RWPE2 (cell line): ENCODE measurements around the gene UBR4.

Source experiments
- ATAC-seq: fragments of 200-7000 bp; cut with Tn5 transposase; 3 replicates; pipeline ENCODE4 v1.9.1; 2021; ENCODE audit warnings: low read depth
- DNase-seq: peaks from one replicate; pipeline ENCODE4 v3.0.0-alpha.2; 2020; ENCODE audit warnings: low spot score
- H3K27ac ChIP-seq: fragments of 450-650 bp; 2 replicates; pipeline ENCODE4 v1.5.1; 2017; ENCODE audit warnings: mild to moderate bottlenecking; ENCODE audit not compliant: poor library complexity, severe bottlenecking
- H3K27me3 ChIP-seq: fragments of 250-450 bp; sonication (Bioruptor Pico); 2 replicates; pipeline ENCODE4 v1.5.1; 2021; ENCODE audit warnings: mild to moderate bottlenecking, moderate library complexity; ENCODE audit not compliant: insufficient read depth, poor library complexity, severe bottlenecking
- H3K36me3 ChIP-seq: fragments of 250-450 bp; sonication (Bioruptor Pico); 2 replicates; pipeline ENCODE4 v1.5.1; 2020; ENCODE audit warnings: low read depth, mild to moderate bottlenecking, moderate library complexity
- H3K4me1 ChIP-seq: fragments of 250-450 bp; sonication (Bioruptor Pico); 2 replicates; pipeline ENCODE4 v1.5.1; 2021; ENCODE audit warnings: mild to moderate bottlenecking, moderate library complexity; ENCODE audit not compliant: insufficient read depth, poor library complexity, severe bottlenecking
- H3K4me3 ChIP-seq: fragments of 250-450 bp; sonication (Bioruptor Pico); 2 replicates; pipeline ENCODE4 v1.5.1; 2021; ENCODE audit warnings: mild to moderate bottlenecking, moderate library complexity; ENCODE audit not compliant: severe bottlenecking
- H3K9me3 ChIP-seq: fragments of 250-450 bp; sonication (Bioruptor Pico); 2 replicates; pipeline ENCODE4 v1.5.1; 2021; ENCODE audit warnings: mild to moderate bottlenecking, moderate library complexity; ENCODE audit not compliant: severe bottlenecking
- CTCF ChIP-seq: fragments of 450-650 bp; IDR thresholded peaks from one replicate; pipeline ENCODE4 v1.5.1; 2017; ENCODE audit warnings: mild to moderate bottlenecking, moderate library complexity; ENCODE audit not compliant: poor library complexity, severe bottlenecking

Gene UBR4

GRCh38 chr1:19096036-19096833 lies 113.8 kb downstream of the UBR4 start:
- no peaks in the 10 kb centered on the region for H3K9me3 ChIP-seq
- H3K4me1 ChIP-seq: no peaks in the 10 kb centered on the region
- DNase-seq: no peak
- peaks cover 100% of the 10 kb centered on the region for H3K36me3 ChIP-seq
- H3K27me3 ChIP-seq: no peaks in the 10 kb centered on the region
- no peak overlapping the region for H3K27ac ChIP-seq
- ATAC-seq: peak; percentile 76
- no peak overlapping the region for H3K4me3 ChIP-seq
- TF ChIP-seq CTCF: peak; percentile 58

DNA sequence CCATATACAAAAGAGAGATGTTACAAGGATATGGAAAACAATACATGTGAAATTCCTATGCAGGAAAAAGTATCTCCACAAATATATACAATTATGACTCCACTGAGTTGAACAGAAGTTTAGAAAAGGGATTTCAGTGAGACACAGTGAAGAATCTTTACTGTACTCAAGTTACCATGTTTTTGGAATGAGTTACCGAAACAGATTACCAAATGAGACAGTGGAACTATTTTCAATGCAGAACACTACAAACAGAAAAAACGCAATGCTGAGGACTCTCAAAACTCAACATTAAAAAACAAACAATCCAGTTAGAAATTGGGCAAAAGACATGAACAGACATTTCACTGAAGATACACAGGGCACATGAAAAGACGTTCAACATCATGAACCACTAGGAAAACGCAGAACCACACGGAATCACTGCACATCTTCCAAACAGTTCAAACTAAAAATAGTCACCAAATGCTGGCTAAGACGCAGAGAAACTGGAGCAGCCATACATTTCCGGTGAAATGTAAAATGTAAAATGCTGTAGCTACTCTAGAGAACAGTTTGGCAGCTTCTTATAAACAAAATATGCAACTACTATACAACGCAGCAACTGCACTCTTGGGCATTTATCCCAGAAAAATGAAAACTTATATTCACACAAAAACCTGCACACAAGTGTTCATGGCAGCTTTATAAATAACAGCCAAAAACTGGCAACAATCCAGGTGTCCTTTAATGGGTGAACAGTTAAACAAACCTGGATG lies 118.7 kb downstream of the UBR4 start:
- DNase-seq (no peak), ATAC-seq (no peak)
- no peaks in the 10 kb centered on the region for H3K9me3 ChIP-seq
- no peaks in the 10 kb centered on the region for H3K27me3 ChIP-seq
- H3K36me3 ChIP-seq: peaks cover 97% of the 10 kb centered on the region
- H3K27ac ChIP-seq: no peak overlapping the region
- H3K4me1 ChIP-seq: no peaks in the 10 kb centered on the region
- H3K4me3 ChIP-seq: no peak overlapping the region
- TF ChIP-seq CTCF: no peak

DNA sequence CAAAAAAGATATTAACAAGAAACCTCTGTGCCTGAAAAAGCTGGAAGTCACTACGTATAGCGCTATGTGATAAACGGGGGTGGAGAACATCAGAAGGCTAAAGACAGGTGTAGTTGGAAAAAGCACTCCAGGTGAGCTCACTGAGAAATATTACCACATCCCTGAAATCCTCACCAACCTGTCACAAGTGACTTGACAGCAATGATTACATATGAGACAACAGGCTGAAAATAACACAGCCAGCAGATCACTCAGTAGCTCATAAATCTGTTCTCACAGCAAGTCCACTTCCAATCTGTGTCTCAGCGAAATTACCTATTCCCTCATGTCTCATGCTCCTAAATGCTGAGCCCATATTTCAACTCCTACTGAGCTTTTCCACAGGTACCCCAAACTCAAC lies 120.5 kb downstream of the UBR4 start:
- Histone ChIP-seq H3K27me3 (no peaks in the 10 kb centered on the region), H3K4me3 (no peak overlapping the region), H3K4me1 (no peaks in the 10 kb centered on the region), H3K9me3 (no peaks in the 10 kb centered on the region), H3K27ac (no peak overlapping the region), H3K36me3 (peaks cover 93% of the 10 kb centered on the region)
- no peak for DNase-seq
- no peak for ATAC-seq
- no peak for TF ChIP-seq CTCF

DNA sequence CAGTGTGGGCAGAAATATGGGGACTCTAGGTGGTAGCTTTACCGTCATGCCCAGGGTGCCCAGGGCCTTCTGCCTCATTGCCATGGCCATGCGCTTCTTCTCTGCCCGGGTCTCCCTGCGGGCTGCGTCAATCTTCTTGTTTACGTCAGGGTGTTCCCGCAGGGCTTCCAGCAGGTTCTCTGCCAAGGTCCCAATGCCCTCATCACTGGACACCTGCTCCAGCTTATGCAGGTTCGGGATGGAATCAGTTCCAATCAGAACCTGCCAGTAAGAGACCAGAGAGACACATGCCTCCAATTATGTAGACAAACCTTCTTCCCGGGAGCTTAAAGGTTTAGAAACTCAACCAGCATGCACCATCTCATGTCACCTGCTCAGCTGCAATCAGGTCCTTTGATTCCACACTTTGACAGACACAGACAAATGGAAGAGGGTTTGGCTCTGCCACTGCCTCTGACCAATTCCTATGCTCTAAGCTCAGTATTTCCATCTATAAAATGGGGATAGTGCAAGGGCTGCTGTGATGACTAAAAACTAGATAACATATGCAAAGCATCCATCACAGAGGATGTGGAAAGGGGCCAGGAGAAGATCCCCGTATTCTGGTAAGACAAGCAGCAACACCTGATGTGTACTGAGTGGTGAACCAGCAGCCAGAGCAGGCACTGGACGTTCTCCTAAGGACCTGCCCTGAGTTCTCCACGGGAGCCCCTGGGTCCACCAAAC lies 121.2 kb downstream of the UBR4 start:
- no peaks in the 10 kb centered on the region for H3K4me1 ChIP-seq
- H3K9me3 ChIP-seq: no peaks in the 10 kb centered on the region
- H3K27ac ChIP-seq: no peak overlapping the region
- no peaks in the 10 kb centered on the region for H3K27me3 ChIP-seq
- DNase-seq (no peak), ATAC-seq (no peak)
- no peak overlapping the region for H3K4me3 ChIP-seq
- no peak for TF ChIP-seq CTCF
- H3K36me3 ChIP-seq: peaks cover 93% of the 10 kb centered on the region
